HepG2 (cell line): ENCODE data around the gene ZNF391.

ENCODE experiments used
- FOXJ3 ChIP-seq: sonication (generic); formaldehyde crosslinking; IDR thresholded peaks from 2 replicates; pipeline ENCODE4 v1.4.0; 2020; ENCODE audit warnings: missing genetic modification reagents, mild to moderate bottlenecking, borderline replicate concordance
- POLR2A ChIP-seq, 2 experiments: IDR thresholded peaks; 2 replicates each; pipeline ENCODE4 v1.6.1; 2011; ENCODE audit warnings: low read depth in 2 of 2, low read length in 2 of 2, mild to moderate bottlenecking in 1 of 2, moderate library complexity in 1 of 2; ENCODE audit not compliant: insufficient read depth in 1 of 2

DNA sequence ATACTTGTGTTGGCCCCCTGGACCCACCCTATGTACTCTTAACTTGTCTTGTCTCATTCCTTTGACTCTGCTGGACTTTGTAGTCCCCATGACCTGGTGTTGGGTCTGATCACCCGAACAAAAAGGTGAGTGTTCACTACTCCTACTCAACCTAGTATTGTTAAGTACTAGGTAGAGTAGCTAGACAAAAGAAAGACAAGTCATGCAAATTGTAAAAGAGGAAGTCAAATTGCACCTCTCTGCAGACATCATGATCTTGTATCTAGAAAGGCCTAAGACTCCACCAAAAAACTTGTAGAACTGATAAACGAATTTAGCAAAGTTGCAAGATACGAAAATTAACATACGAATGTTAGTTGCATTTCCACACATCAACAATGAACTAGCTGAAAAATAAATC lies 35.7 kb upstream of the ZNF391 start:
- TF ChIP-seq FOXJ3 (CRISPR knock-in tag): no peak
- no peak for TF ChIP-seq POLR2A (IDR thresholded peaks at IDR 0.05; ENCODE audit: insufficient read depth in 1 of 2, low read depth in 2 of 2, low read length in 2 of 2)
